Activated T-cell treated with anti-CD3 and anti-CD28 coated beads, Interleukin-2, amount 50 U/mL, for 4 hours (primary cell): ENCODE measurements around the gene RPL37A. TPM values are rescaled to one million over a fixed set of nuclear protein-coding genes. Genes with fewer than 3 reads are reported as not detected.
"Not testable (repeated sequence)": the region's sequence is repeated elsewhere in the genome, so short reads cannot be mapped to it uniquely, and the experiment has no call there.

ENCODE experiments used
- ATAC-seq, 2 donors: fragments of 200-7000 bp; cut with Tn5 transposase; one replicate each; pipeline ENCODE4 v1.10.0; 2021
- DNase-seq: peaks from one replicate; pipeline ENCODE4 v3.0.0-alpha.2; 2020
- H3K27me3 Mint-ChIP-seq: one replicate; pipeline ENCODE4 v1.8.0; 2021; ENCODE audit warnings: low read depth, mixed read lengths
- H3K36me3 Mint-ChIP-seq: one replicate; pipeline ENCODE4 v1.8.0; 2022; ENCODE audit warnings: mixed read lengths; ENCODE audit not compliant: insufficient read depth
- H3K4me1 Mint-ChIP-seq: one replicate; pipeline ENCODE4 v1.8.0; 2021; ENCODE audit warnings: low read depth, mixed read lengths
- H3K4me3 Mint-ChIP-seq: one replicate; pipeline ENCODE4 v1.8.0; 2021; ENCODE audit warnings: mild to moderate bottlenecking, moderate library complexity, mixed read lengths
- H3K9me3 Mint-ChIP-seq: one replicate; pipeline ENCODE4 v1.8.0; 2021; ENCODE audit warnings: mixed read lengths
- total RNA-seq, 3 donors: library from RNA; stranded (reverse); gene quantifications; one replicate each; pipeline ENCODE4 v1.2.1, GENCODE V29; 2021

Gene RPL37A
- total RNA-seq, 3 donors from 2014 or later, result 4,221 to 4,335 (median 4,249) TPM

DNA sequence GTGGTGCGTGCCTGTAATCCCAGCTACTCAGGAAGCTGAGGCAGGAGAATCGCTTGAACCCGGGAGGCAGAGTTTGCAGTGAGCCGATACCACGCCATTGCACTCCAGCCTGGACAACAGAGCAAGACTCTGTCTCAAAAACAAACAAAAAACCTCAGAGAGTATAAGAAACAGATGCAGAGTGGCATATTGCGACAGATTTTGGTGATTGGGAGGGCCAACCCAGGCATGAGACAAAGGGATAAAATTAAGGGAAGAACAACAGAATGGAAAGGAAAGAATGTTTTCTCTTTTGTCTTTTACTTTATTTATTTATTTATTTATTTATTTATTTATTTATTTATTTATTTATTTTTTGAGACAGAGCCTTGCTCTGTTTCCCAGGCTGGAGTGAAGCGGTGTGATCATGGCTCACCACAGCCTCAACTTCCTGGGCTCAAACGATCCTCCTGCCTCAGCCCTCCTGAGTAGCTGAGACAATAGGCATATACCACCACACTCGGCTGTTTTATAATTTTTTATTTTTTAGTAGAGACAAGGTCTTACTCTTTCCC, 20.0 kb downstream of the RPL37A start:
- ATAC-seq, H3K27me3 Mint-ChIP-seq, DNase-seq, H3K9me3 Mint-ChIP-seq, H3K36me3 Mint-ChIP-seq, H3K4me1 Mint-ChIP-seq, H3K4me3 Mint-ChIP-seq: not testable (repeated sequence)

DNA sequence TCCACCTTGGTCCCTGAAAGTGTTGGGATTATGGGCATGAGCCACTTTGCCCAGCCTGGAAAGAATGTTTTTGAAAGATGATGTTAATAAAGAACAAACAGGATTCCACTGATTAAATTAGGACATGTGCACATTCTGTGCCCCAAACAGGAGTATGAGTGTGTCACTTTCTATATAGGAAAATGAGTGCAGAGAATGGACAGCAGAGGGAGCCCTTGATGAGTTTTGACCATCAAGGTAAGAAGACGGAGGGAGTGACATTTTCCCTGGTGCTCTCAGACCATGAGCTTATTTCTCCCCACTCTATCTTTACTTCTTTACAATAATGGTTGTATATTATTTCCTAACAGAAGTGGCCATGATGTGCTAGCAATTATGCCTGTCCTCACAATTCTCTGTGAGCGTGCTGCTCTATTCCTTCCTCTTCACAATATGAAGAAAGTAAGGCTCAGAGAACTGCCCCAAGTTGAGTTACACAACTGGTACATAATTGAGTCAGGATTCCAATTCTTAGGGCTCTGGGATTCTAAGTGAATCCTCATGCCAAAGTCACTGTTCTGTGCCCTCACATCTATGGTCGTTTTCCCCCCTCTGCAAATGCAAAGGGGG, 20.6 kb downstream of the RPL37A start:
- Mint-ChIP-seq H3K4me3 (no peak overlapping the region), H3K4me1 (no peaks in the 10 kb centered on the region), H3K27me3 (no peaks in the 10 kb centered on the region), H3K36me3 (no peaks in the 10 kb centered on the region), H3K9me3 (no peaks in the 10 kb centered on the region)
- DNase-seq (peak; percentile 19), ATAC-seq (peak; percentile 58 to 74)

DNA sequence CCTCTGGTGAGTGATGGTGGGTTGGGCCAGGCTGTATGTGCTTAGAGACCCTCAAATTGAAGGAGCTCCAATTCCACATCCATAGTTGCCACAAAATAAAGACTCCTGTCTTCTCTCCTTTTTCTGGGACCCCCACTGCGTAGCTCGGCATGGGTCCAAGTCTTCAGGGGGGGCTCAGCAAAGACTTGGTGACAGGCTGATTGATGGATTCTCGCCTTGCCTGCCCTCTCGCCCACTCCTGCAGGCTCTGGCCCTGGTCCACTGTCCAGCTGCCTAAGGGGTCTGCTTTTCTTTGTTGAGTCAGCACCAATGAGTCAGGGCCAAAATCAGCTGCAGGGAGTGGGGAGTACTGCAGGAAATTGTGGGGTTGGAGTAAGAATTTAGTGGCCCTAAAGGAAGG, 21.5 kb downstream of the RPL37A start:
- Mint-ChIP-seq H3K4me3 (no peak overlapping the region), H3K27me3 (no peaks in the 10 kb centered on the region), H3K36me3 (no peaks in the 10 kb centered on the region), H3K4me1 (no peaks in the 10 kb centered on the region), H3K9me3 (no peaks in the 10 kb centered on the region)
- ATAC-seq (no peak), DNase-seq (no peak)

- DNase-seq, result no peak
- no peaks in the 10 kb centered on the region for H3K4me1 Mint-ChIP-seq
- no peak for ATAC-seq
- H3K9me3 Mint-ChIP-seq, result no peaks in the 10 kb centered on the region
- H3K27me3 Mint-ChIP-seq, result peaks cover 2% of the 10 kb centered on the region
- H3K4me3 Mint-ChIP-seq, result no peak overlapping the region
- H3K36me3 Mint-ChIP-seq, result no peaks in the 10 kb centered on the region
Observed at GRCh38 chr2:216522892-216523502, 24.4 kb downstream of the RPL37A start.

DNA sequence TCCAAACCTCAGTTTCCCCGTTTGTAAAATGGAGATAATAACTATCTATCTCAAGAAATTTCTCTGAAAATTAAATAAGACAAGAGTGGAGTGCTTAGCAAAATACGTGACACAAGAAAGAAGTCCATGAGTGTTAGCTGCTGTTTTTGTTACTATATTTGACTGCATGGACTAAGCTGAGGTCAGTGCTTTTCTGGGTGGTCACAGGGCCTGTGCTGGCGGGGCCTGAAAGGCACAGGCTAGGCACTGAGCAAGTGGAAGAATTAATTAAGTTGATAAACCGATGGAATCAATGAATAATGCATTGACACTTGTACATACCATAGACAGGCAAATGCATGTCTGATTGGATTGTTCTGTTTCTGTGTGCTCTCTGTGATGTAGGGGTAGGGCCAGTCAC, 27.3 kb downstream of the RPL37A start:
- no peaks in the 10 kb centered on the region for H3K4me1 Mint-ChIP-seq
- no peaks in the 10 kb centered on the region for H3K36me3 Mint-ChIP-seq
- no peak overlapping the region for H3K4me3 Mint-ChIP-seq
- peaks cover 2% of the 10 kb centered on the region for H3K27me3 Mint-ChIP-seq
- ATAC-seq (no peak), DNase-seq (no peak)
- H3K9me3 Mint-ChIP-seq, result no peaks in the 10 kb centered on the region

DNA sequence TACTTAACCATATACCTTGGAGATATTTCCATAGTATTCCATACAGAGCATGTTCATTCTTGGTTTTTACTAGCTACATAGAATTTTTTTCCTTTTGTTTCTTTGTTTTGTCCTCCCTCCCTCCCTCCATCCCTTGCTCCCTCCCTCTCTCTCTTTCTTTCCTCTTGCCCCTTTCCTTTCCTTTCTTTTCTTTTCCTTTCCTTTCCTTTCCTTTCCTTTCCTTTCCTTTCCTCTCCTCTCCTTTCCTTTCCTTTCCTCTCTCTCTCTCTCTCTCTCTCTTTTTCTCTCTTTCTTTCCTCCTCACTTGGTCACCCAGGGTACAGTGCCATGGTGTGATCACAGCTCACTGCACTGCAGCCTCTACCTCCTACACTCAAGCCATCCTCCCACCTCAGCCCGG, 28.3 kb downstream of the RPL37A start:
- Mint-ChIP-seq H3K9me3 (no peaks in the 10 kb centered on the region), H3K27me3 (peaks cover 2% of the 10 kb centered on the region), H3K4me3 (no peak overlapping the region), H3K4me1 (no peaks in the 10 kb centered on the region), H3K36me3 (no peaks in the 10 kb centered on the region)
- no peak for ATAC-seq
- DNase-seq, result no peak

DNA sequence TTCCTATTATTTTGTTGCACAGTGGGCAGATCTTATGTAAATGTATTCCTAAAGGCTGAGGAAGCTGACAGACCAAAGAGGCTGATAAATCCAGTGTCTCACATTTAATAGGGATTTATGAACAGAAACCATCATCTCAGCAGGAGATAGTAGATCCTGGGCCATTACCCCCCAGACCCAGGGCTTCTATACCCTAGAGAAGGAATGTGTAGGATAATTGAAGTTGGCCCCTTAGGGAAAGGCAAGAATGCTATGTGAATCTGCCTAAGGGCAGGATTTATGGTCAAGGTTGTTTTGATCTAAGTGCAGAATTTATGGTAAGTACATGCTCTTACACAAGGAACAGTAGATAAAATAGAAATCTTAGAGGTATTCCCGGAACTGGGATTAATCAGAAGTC, 29.0 kb downstream of the RPL37A start:
- ATAC-seq (no peak), DNase-seq (no peak)
- H3K27me3 Mint-ChIP-seq, result peaks cover 2% of the 10 kb centered on the region
- H3K4me3 Mint-ChIP-seq, result no peak overlapping the region
- H3K4me1 Mint-ChIP-seq, result no peaks in the 10 kb centered on the region
- H3K9me3 Mint-ChIP-seq, result no peaks in the 10 kb centered on the region
- no peaks in the 10 kb centered on the region for H3K36me3 Mint-ChIP-seq

DNA sequence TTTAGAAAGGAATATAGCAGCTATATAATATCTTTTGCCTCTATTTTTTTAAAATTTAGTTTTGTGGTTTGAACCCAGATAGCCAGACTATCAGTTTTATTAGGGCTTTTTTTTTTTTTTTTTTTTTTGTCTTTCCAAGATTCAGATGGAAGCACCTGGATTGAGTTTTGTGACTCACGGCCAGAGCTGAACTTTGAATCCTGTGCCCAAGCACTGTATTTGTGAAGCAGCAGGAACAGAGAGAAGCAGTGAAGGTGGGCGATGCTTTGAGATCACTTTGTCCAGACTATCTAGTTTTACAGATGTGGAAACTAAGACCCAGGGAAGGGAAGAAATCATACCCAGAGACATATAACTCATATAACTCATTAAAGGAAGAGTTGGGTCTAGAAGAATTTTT, 33.9 kb downstream of the RPL37A start:
- Mint-ChIP-seq H3K4me3 (no peak overlapping the region), H3K4me1 (no peaks in the 10 kb centered on the region), H3K27me3 (no peaks in the 10 kb centered on the region), H3K9me3 (no peaks in the 10 kb centered on the region), H3K36me3 (no peaks in the 10 kb centered on the region)
- ATAC-seq (no peak), DNase-seq (no peak)

DNA sequence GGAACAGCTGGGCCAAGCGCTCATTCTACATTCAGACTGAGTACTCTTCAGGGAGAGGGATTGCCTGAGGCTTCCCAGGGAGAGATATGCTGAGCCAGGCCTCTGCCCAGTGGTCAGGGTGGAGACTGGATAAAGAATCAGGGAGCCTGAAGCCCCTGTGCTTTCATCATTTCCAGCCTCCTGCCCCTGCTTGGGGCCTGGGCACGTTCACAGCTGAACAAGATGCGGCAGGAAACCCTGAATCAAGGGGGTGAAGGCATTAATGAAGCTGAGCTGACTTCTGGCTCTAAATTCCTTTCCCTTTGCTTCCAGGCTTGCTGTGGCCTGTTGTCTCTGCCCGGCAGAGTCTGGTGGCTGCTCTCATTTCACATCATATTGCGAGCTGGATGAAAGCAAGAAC, 35.0 kb downstream of the RPL37A start:
- no peak for ATAC-seq
- no peak overlapping the region for H3K4me3 Mint-ChIP-seq
- no peak for DNase-seq
- H3K9me3 Mint-ChIP-seq, result no peaks in the 10 kb centered on the region
- H3K4me1 Mint-ChIP-seq, result no peaks in the 10 kb centered on the region
- H3K27me3 Mint-ChIP-seq, result no peaks in the 10 kb centered on the region
- no peaks in the 10 kb centered on the region for H3K36me3 Mint-ChIP-seq

GRCh38 chr2:216534809-216535208, 36.2 kb downstream of the RPL37A start:
- Mint-ChIP-seq H3K4me1 (no peaks in the 10 kb centered on the region), H3K4me3 (no peak overlapping the region), H3K9me3 (no peaks in the 10 kb centered on the region), H3K36me3 (no peaks in the 10 kb centered on the region), H3K27me3 (no peaks in the 10 kb centered on the region)
- DNase-seq (no peak), ATAC-seq (no peak)

- no peaks in the 10 kb centered on the region for H3K4me1 Mint-ChIP-seq
- H3K9me3 Mint-ChIP-seq, result no peaks in the 10 kb centered on the region
- ATAC-seq, result no peak
- no peak for DNase-seq
- H3K27me3 Mint-ChIP-seq, result peaks cover 2% of the 10 kb centered on the region
- no peaks in the 10 kb centered on the region for H3K36me3 Mint-ChIP-seq
- H3K4me3 Mint-ChIP-seq, result no peak overlapping the region
Observed at GRCh38 chr2:216535454-216535995, 36.9 kb downstream of the RPL37A start.

GRCh38 chr2:216536734-216537210, 38.1 kb downstream of the RPL37A start:
- DNase-seq (no peak), ATAC-seq (no peak)
- H3K4me1 Mint-ChIP-seq, result no peaks in the 10 kb centered on the region
- H3K27me3 Mint-ChIP-seq, result peaks cover 2% of the 10 kb centered on the region
- no peaks in the 10 kb centered on the region for H3K36me3 Mint-ChIP-seq
- no peak overlapping the region for H3K4me3 Mint-ChIP-seq
- H3K9me3 Mint-ChIP-seq, result no peaks in the 10 kb centered on the region

DNA sequence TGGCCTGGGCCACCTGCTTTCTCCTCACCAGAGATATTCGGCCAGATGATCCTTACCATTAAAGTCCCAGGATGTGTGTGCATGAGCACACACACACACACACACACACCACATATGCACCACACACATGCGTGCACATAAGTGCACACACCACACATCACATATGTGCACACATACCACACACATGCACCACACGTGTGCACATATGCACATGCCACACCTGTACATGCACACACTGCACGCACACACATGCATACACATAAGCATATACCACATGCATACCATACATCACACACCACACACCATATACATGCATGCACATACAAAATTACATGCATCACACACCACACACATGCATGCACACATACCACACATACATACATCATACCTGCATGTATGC, 38.7 kb downstream of the RPL37A start:
- ATAC-seq, result no peak
- Mint-ChIP-seq H3K4me1 (no peaks in the 10 kb centered on the region), H3K4me3 (no peak overlapping the region), H3K36me3 (no peaks in the 10 kb centered on the region), H3K9me3 (no peaks in the 10 kb centered on the region), H3K27me3 (peaks cover 2% of the 10 kb centered on the region)
- no peak for DNase-seq

DNA sequence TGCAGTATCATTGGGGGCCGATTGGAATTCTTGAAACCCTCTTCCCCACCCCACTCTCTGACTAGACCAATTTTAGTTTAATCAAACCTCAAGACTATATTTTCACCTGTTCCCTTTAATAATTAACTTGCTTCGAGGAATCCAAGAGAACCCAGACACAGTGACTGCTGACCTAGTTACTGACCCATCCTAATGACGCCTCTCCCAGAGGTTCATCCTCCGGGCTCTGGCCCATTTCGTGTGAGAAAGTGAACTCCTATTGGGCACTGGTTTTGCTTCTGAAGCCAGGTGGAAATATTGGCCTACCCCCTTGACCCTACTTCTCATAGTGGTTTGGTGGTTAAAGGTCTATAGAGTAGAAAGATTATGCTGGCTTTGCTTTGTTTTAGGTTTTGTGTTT, 39.9 kb downstream of the RPL37A start:
- Mint-ChIP-seq H3K4me3 (no peak overlapping the region), H3K9me3 (no peaks in the 10 kb centered on the region), H3K4me1 (no peaks in the 10 kb centered on the region), H3K36me3 (no peaks in the 10 kb centered on the region), H3K27me3 (peaks cover 2% of the 10 kb centered on the region)
- ATAC-seq (no peak), DNase-seq (no peak)

DNA sequence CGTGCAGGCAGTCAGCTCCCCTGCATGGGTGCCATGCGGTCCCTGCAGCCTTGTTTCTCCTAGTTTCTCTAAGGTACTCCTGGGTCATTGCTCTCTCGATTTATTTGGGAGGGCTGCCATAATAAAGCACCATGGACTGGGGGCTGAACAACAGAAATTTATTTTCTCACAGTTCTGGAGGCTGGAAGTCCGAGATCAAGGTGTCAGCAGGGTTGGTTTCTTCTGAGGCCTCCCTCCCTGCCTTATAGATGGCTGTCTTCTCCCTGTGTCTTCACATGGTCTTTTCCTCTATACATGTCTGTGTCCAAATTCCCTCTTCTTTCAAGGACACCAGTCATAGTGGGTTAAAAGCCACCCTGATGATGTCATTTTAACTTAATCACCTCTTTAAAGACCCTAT, 40.5 kb downstream of the RPL37A start:
- H3K36me3 Mint-ChIP-seq, result no peaks in the 10 kb centered on the region
- no peaks in the 10 kb centered on the region for H3K4me1 Mint-ChIP-seq
- ATAC-seq (no peak), DNase-seq (no peak)
- H3K9me3 Mint-ChIP-seq, result no peaks in the 10 kb centered on the region
- H3K4me3 Mint-ChIP-seq, result no peak overlapping the region
- peaks cover 2% of the 10 kb centered on the region for H3K27me3 Mint-ChIP-seq
